GM10248 (cell line): ENCODE results near the gene UBE3D.
"Not testable (repeated sequence)": the region's sequence is repeated elsewhere in the genome, so short reads cannot be mapped to it uniquely, and the experiment has no call there.

ENCODE experiments used
- CTCF ChIA-PET: fragments of 300-600 bp; sonication (Branson Sonifier 250); formaldehyde crosslinking; extraction: SDS; loops from one replicate; lab custom pipeline; 2021; ENCODE audit warnings: antibody characterized with exemption; lab: Yijun Ruan, JAX
- POLR2A ChIA-PET: fragments of 350-650 bp; sonication (Branson Sonifier 250); formaldehyde crosslinking; extraction: SDS; loops from one replicate; lab custom pipeline; 2020; ENCODE audit warnings: antibody characterized with exemption; lab: Yijun Ruan, JAX
- DNase-seq: peaks from one replicate; pipeline ENCODE4 v3.0.0; 2012; ENCODE audit errors: extremely low spot score
- CTCF ChIP-seq: IDR thresholded peaks from 2 replicates; pipeline ENCODE4 v1.5.1; 2012; ENCODE audit warnings: mild to moderate bottlenecking, low read depth; ENCODE audit errors: extremely low read depth, missing control alignments, control extremely low read depth

The UBE3D gene

GRCh38 chr6:82866446-82866845 lies 199.2 kb downstream of the UBE3D start:
- no peak for DNase-seq
- CTCF ChIA-PET: interaction anchor here (1.6 kb wide), 1 partner anchor 12 kb away, joined by 4 read pairs; no protein-coding TSS in a partner anchor
- POLR2A ChIA-PET: no interaction called here
- TF ChIP-seq CTCF: no peak

- DNase-seq: no peak
- no peak for TF ChIP-seq CTCF
- ChIA-PET POLR2A (no interaction called here), CTCF (interaction anchor here (1.6 kb wide), 1 partner anchor 11 kb away, joined by 4 read pairs; no protein-coding TSS in a partner anchor)
Measured at GRCh38 chr6:82865461-82865860, 200.2 kb downstream of the UBE3D start.

GRCh38 chr6:82863781-82864180 lies 201.9 kb downstream of the UBE3D start:
- ChIA-PET POLR2A (no interaction called here), CTCF (no interaction called here)
- no peak for DNase-seq
- no peak for TF ChIP-seq CTCF

GRCh38 chr6:82862543-82862942 lies 203.1 kb downstream of the UBE3D start:
- POLR2A ChIA-PET: no interaction called here
- no peak for TF ChIP-seq CTCF
- DNase-seq: no peak
- CTCF ChIA-PET: no interaction called here

GRCh38 chr6:82861121-82861520 lies 204.5 kb downstream of the UBE3D start:
- TF ChIP-seq CTCF: no peak
- ChIA-PET CTCF (no interaction called here), POLR2A (no interaction called here)
- no peak for DNase-seq

- POLR2A ChIA-PET, CTCF ChIA-PET, DNase-seq: not testable (repeated sequence)
Measured at GRCh38 chr6:82856077-82856476, 209.6 kb downstream of the UBE3D start.

- DNase-seq, POLR2A ChIA-PET, CTCF ChIA-PET: not testable (repeated sequence)
Measured at GRCh38 chr6:82852904-82853303, 212.7 kb downstream of the UBE3D start.

GRCh38 chr6:82843291-82843885 lies 222.3 kb downstream of the UBE3D start:
- POLR2A ChIA-PET: no interaction called here
- DNase-seq: no peak
- no peak for TF ChIP-seq CTCF
- CTCF ChIA-PET: no interaction called here
